HepG2 (cell line): Measurements from ENCODE around the gene RTP2. TPM values are rescaled to one million over a fixed set of nuclear protein-coding genes. Genes with fewer than 3 reads are reported as not detected.

Experiments
- ATAC-seq: fragments of 200-7000 bp; cut with Tn5 transposase; 3 replicates; pipeline ENCODE4 v1.9.1; 2020; ENCODE audit warnings: mild to moderate bottlenecking, moderate library complexity
- BruUV-seq: library from RNA; stranded (reverse); fragments of 400-500 nt; replicated peaks from 2 replicates; lab custom pipeline; 2021; lab: Mats Ljungman, UMichigan
- CTCF ChIA-PET: fragments of 300-600 bp; formaldehyde crosslinking; extraction: SDS; loops from one replicate; lab custom pipeline; 2021; ENCODE audit warnings: low total read pairs, inconsistent platforms, low intra/inter-chr PET ratio; lab: Yijun Ruan, JAX
- POLR2A ChIA-PET: fragments of 350-600 bp; sonication (Branson Sonifier 250); formaldehyde crosslinking; loops from one replicate; lab custom pipeline; 2020; ENCODE audit warnings: antibody characterized with exemption, inconsistent platforms; lab: Yijun Ruan, JAX
- DNase-seq: peaks from one replicate; pipeline ENCODE4 v3.0.0-alpha.2; 2015; ENCODE audit warnings: low spot score
- FAIRE-seq: peaks from 3 replicates; lab custom pipeline; 2011; peaks lifted over from hg19 to GRCh38; lab: Jason Lieb, UNC
- H2AFZ ChIP-seq: one replicate; pipeline ENCODE4 v1.6.1; 2011; ENCODE audit warnings: low read length, inconsistent platforms
- H3K27ac ChIP-seq: fragments of 300-600 bp; 3 replicates; pipeline ENCODE4 v1.8.0; 2011; ENCODE audit warnings: mixed run types, mild to moderate bottlenecking, mixed read lengths, low read length, inconsistent platforms; ENCODE audit not compliant: insufficient read depth; ENCODE audit errors: extremely low read length
- H3K27me3 ChIP-seq, 2 experiments: fragments of 200-600 bp in 1 of 2; 2 replicates in 1 of 2; 3 replicates in 1 of 2; pipeline versions ENCODE4 v1.6.0 to v1.8.0; 2011; ENCODE audit warnings: low read length in 2 of 2, mild to moderate bottlenecking in 2 of 2, moderate library complexity in 2 of 2, inconsistent platforms in 1 of 2; ENCODE audit not compliant: insufficient read depth in 2 of 2, control insufficient read depth in 1 of 2
- H3K36me3 ChIP-seq, 2 experiments: fragments of 200-600 bp in 1 of 2; replicated peaks in 1 of 2; 2 replicates in 1 of 2; 3 replicates in 1 of 2; pipeline versions ENCODE4 v1.5.1 to v1.8.0; 2011; ENCODE audit warnings: low read length in 2 of 2, inconsistent platforms in 1 of 2; ENCODE audit not compliant: insufficient read depth in 2 of 2, control insufficient read depth in 1 of 2
- H3K4me1 ChIP-seq: 2 replicates; pipeline ENCODE4 v1.5.1; 2012; ENCODE audit warnings: low read length, inconsistent platforms; ENCODE audit not compliant: insufficient read depth
- H3K4me2 ChIP-seq: 2 replicates; pipeline ENCODE4 v1.6.0; 2011; ENCODE audit warnings: low read depth, low read length, inconsistent platforms
- H3K4me3 ChIP-seq, 3 experiments: fragments of 200-600 bp in 1 of 3; sonication (generic), shearing (Covaris generic) in 1 of 3; replicated peaks in 1 of 3; 2 replicates each; pipeline ENCODE4 v1.5.1; 2011 to 2016; ENCODE audit warnings: low read length in 3 of 3, inconsistent platforms in 2 of 3, low read depth in 2 of 3, mild to moderate bottlenecking in 2 of 3, control low read depth in 1 of 3, mixed read lengths in 1 of 3; ENCODE audit not compliant: insufficient read depth in 1 of 3
- H3K79me2 ChIP-seq: one replicate; pipeline ENCODE4 v1.6.1; 2011; ENCODE audit warnings: low read length, inconsistent platforms; ENCODE audit not compliant: insufficient read depth
- H3K9ac ChIP-seq: 2 replicates; pipeline ENCODE4 v1.6.0; 2011; ENCODE audit warnings: mild to moderate bottlenecking, low read depth, low read length, inconsistent platforms; ENCODE audit not compliant: insufficient read depth
- H3K9me3 ChIP-seq: 2 replicates; pipeline ENCODE4 v1.5.1; 2012; ENCODE audit warnings: mild to moderate bottlenecking, low read length
- H4K20me1 ChIP-seq: 2 replicates; pipeline ENCODE4 v1.6.0; 2011; ENCODE audit warnings: inconsistent platforms, mild to moderate bottlenecking, low read length, moderate library complexity; ENCODE audit not compliant: insufficient read depth
- ATF6 ChIP-seq: sonication (generic); formaldehyde crosslinking; conservative IDR thresholded peaks from 2 replicates; pipeline ENCODE4 v1.4.0; 2020; ENCODE audit warnings: missing genetic modification reagents
- ELF4 ChIP-seq: sonication (generic); formaldehyde crosslinking; IDR thresholded peaks from 2 replicates; pipeline ENCODE4 v1.5.0; 2020; ENCODE audit warnings: missing genetic modification reagents, mild to moderate bottlenecking, moderate library complexity, borderline replicate concordance
- HMG20A ChIP-seq: IDR thresholded peaks from 2 replicates; pipeline ENCODE4 v1.6.1; 2016; ENCODE audit warnings: borderline replicate concordance
- HMG20B ChIP-seq: conservative IDR thresholded peaks from 2 replicates; pipeline ENCODE4 v1.6.1; 2016; ENCODE audit warnings: missing genetic modification reagents, missing compliant biosample characterization
- MED1 ChIP-seq: sonication (generic); formaldehyde crosslinking; IDR thresholded peaks from 2 replicates; pipeline ENCODE4 v1.4.0; 2020; ENCODE audit warnings: missing genetic modification reagents
- PCBP1 ChIP-seq: fragments of 200-400 bp; formaldehyde crosslinking; IDR thresholded peaks from 2 replicates; pipeline ENCODE4 v1.6.1; 2017; ENCODE audit warnings: mild to moderate bottlenecking, low read depth, low read length, borderline replicate concordance
- SKI ChIP-seq: fragments of 450-650 bp; IDR thresholded peaks from one replicate; pipeline ENCODE4 v1.6.1; 2018; ENCODE audit warnings: mild to moderate bottlenecking; ENCODE audit not compliant: partially characterized antibody
- ZXDC ChIP-seq: sonication (generic); formaldehyde crosslinking; IDR thresholded peaks from 2 replicates; pipeline ENCODE4 v1.5.0; 2020; ENCODE audit warnings: mild to moderate bottlenecking, missing genetic modification reagents
- WGBS: methylation state at CpG from one replicate; pipeline ENCODE4 v1.1.6; 2017; ENCODE audit warnings: low lambda C conversion rate; 5-methylcytosine and 5-hydroxymethylcytosine counted together
- in situ Hi-C: cut with HindIII; loops from 2 replicates; pipeline ENCODE4 v1.10.0; 2017; ENCODE audit warnings: low pct_unique_long_range_greater_than_20kb; ENCODE audit not compliant: extremely low pct_ligation_motif_present
- intact Hi-C: fragments of 100-400 bp; cut with micrococcal nuclease; formaldehyde crosslinking; loops from one replicate; pipeline ENCODE4 v1.10.0; 2022; ENCODE audit not compliant: unreplicated experiment
- polyA plus RNA-seq, 8 experiments: library from polyadenylated mRNA; depleted of rRNA in 3 of 8; stranded (reverse) in 7 of 8; unstranded in 1 of 8; fragments of >200 nt; fragmentation: Illumina TruSeq in 4 of 8; extraction: Trizol in 4 of 8; gene quantifications; 2 replicates each; pipeline versions ENCODE4 v1.2.1 to v1.2.3, GENCODE V29; 2011 to 2016; ENCODE audit warnings: low read depth in 4 of 8, missing spikeins in 1 of 8, mixed read lengths in 1 of 8; ENCODE audit not compliant: insufficient read depth in 1 of 8
- total RNA-seq, 5 experiments: library from RNA; depleted of rRNA; stranded (reverse); fragments of >200 nt; fragmentation: Illumina TruSeq; extraction: Trizol; gene quantifications; 2 replicates each; pipeline ENCODE4 v1.2.3, GENCODE V29; 2016; ENCODE audit warnings: low read depth in 1 of 5
- TF ChIP-seq, protein P1 (sequence below): sonication (generic); formaldehyde crosslinking; IDR thresholded peaks from 2 replicates; pipeline ENCODE4 v1.4.0; 2020; ENCODE audit warnings: missing genetic modification reagents
- TF ChIP-seq, protein P2 (sequence below): IDR thresholded peaks from 2 replicates; pipeline ENCODE4 v1.6.1; 2016

Gene RTP2
- total and polyA plus RNA-seq, 2 of the 13 experiments (the other 11 are each of a cell fraction or from before 2014, with no cell fraction given) = not detected

- H3K27ac ChIP-seq = peak overlapping the region; percentile 27
- no peaks in the 10 kb centered on the region for H3K27me3 ChIP-seq
- H3K4me1 ChIP-seq = peaks cover 57% of the 10 kb centered on the region
- no peak overlapping the region for H2AFZ ChIP-seq
- H3K4me2 ChIP-seq = peak overlapping the region; percentile 34; the same call in 1 of the 2 replicates
- H3K36me3 ChIP-seq = peaks cover 13 to 37% of the 10 kb centered on the region in 2 experiments
- H3K9ac ChIP-seq = no peak overlapping the region
- in situ Hi-C loops (loop anchor here (25.0 kb wide), 3 partner anchors 676 to 1001 kb away; no protein-coding TSS in a partner anchor), intact Hi-C loops (loop anchor here (5.0 kb wide), 1 partner anchor 1101 kb away; no protein-coding TSS in a partner anchor)
- ChIA-PET CTCF (no interaction called here), POLR2A (interaction anchor here (0.9 to 5.7 kb wide), 5 partner anchors 9 to 422 kb away, joined by 3 to 31 read pairs (median 4); partner anchors contain the start of gene BCL6)
- FAIRE-seq (no peak), ATAC-seq (no peak; the same call in 2 of the 3 replicates), DNase-seq (no peak)
- BruUV-seq = no TSS peak
- peaks cover 81% of the 10 kb centered on the region for H3K79me2 ChIP-seq
- WGBS = 62% methylated on average over 8 of the region's 8 CpGs
- peaks cover 85% of the 10 kb centered on the region for H4K20me1 ChIP-seq
- H3K9me3 ChIP-seq = no peaks in the 10 kb centered on the region
- peak overlapping the region in 1 of 3 experiments; percentile 7; a peak in 1 of 6 replicates for H3K4me3 ChIP-seq
- TF ChIP-seq ELF4 (CRISPR knock-in tag) = no peak
- TF ChIP-seq PCBP1 = no peak
- 0 out of 2 replicates have a peak, but pooled peaks have one; percentile 37 for TF ChIP-seq MED1 (CRISPR knock-in tag)
- no peak for TF ChIP-seq ZXDC (CRISPR knock-in tag)
- TF ChIP-seq, protein P1, sequence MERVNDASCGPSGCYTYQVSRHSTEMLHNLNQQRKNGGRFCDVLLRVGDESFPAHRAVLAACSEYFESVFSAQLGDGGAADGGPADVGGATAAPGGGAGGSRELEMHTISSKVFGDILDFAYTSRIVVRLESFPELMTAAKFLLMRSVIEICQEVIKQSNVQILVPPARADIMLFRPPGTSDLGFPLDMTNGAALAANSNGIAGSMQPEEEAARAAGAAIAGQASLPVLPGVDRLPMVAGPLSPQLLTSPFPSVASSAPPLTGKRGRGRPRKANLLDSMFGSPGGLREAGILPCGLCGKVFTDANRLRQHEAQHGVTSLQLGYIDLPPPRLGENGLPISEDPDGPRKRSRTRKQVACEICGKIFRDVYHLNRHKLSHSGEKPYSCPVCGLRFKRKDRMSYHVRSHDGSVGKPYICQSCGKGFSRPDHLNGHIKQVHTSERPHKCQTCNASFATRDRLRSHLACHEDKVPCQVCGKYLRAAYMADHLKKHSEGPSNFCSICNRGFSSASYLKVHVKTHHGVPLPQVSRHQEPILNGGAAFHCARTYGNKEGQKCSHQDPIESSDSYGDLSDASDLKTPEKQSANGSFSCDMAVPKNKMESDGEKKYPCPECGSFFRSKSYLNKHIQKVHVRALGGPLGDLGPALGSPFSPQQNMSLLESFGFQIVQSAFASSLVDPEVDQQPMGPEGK (CRISPR knock-in tag) = no peak
- TF ChIP-seq SKI = no peak
- TF ChIP-seq, protein P2, sequence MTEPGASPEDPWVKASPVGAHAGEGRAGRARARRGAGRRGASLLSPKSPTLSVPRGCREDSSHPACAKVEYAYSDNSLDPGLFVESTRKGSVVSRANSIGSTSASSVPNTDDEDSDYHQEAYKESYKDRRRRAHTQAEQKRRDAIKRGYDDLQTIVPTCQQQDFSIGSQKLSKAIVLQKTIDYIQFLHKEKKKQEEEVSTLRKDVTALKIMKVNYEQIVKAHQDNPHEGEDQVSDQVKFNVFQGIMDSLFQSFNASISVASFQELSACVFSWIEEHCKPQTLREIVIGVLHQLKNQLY = no peak
- no peak for TF ChIP-seq ATF6 (CRISPR knock-in tag)
- TF ChIP-seq HMG20A (CRISPR knock-in tag) = peak; percentile 18; the same call in 1 of the 2 replicates
- TF ChIP-seq HMG20B = no peak
These were observed 34.1 kb upstream of the RTP2 start for GRCh38 chr3:187736418-187736871.
